ENCODE measurements around the gene COMTD1. TPM values are rescaled to one million over a fixed set of nuclear protein-coding genes. Genes with fewer than 3 reads are reported as not detected.

COMTD1 gene
- total and polyA plus RNA-seq, 2 of the 8 experiments (the other 6 are each of a cell fraction or from before 2014, with no cell fraction given) = 31.9 to 42.4 TPM

- TF ChIP-seq CTCF (IDR thresholded peaks at IDR 0.05; ENCODE audit: control extremely low read depth in 1 of 3, insufficient read depth in 1 of 3, low read depth in 1 of 3, low read length in 3 of 3) = no peak
- TF ChIP-seq RBBP5 (IDR thresholded peaks at IDR 0.05; ENCODE audit: borderline replicate concordance, low read depth, low read length) = no peak
- TF ChIP-seq PHF8 (conservative IDR thresholded peaks at IDR 0.05; ENCODE audit: low read depth, low read length) = no peak
- no peak for TF ChIP-seq ZNF274 (IDR thresholded peaks at IDR 0.05; ENCODE audit: borderline replicate concordance, extremely low read depth, low read length)
- TF ChIP-seq, protein P1, sequence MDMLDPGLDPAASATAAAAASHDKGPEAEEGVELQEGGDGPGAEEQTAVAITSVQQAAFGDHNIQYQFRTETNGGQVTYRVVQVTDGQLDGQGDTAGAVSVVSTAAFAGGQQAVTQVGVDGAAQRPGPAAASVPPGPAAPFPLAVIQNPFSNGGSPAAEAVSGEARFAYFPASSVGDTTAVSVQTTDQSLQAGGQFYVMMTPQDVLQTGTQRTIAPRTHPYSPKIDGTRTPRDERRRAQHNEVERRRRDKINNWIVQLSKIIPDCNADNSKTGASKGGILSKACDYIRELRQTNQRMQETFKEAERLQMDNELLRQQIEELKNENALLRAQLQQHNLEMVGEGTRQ (IDR thresholded peaks at IDR 0.05; ENCODE audit: low read length) = no peak
- 0 out of 2 replicates have a peak, but pooled peaks have one; percentile 22 for TF ChIP-seq TAF1 (IDR thresholded peaks at IDR 0.05; ENCODE audit: low read depth, low read length)
- no peak for TF ChIP-seq CHD1 (IDR thresholded peaks at IDR 0.05; ENCODE audit: low read depth, low read length)
- TF ChIP-seq POLR2A (IDR thresholded peaks at IDR 0.05; ENCODE audit: control extremely low read depth in 1 of 2, low read depth in 2 of 2, low read length in 2 of 2) = peak in 1 of 2 experiments; percentile 47; a peak in 2 of 3 replicates
- no peak for TF ChIP-seq JUND (IDR thresholded peaks at IDR 0.05; ENCODE audit: low read length)
- no peak for TF ChIP-seq ATF3 (IDR thresholded peaks at IDR 0.05; ENCODE audit: insufficient read depth, low read depth, low read length)
These were observed 12.2 kb downstream of the COMTD1 start (continued) for GRCh38 chr10:75223507-75223906.
